ENCODE data around the gene CAMTA1. TPM values are rescaled to one million over a fixed set of nuclear protein-coding genes. Genes with fewer than 3 reads are reported as not detected.

The CAMTA1 gene
- total RNA-seq, 1 donor from 2014 or later, result 63.8 TPM

DNA sequence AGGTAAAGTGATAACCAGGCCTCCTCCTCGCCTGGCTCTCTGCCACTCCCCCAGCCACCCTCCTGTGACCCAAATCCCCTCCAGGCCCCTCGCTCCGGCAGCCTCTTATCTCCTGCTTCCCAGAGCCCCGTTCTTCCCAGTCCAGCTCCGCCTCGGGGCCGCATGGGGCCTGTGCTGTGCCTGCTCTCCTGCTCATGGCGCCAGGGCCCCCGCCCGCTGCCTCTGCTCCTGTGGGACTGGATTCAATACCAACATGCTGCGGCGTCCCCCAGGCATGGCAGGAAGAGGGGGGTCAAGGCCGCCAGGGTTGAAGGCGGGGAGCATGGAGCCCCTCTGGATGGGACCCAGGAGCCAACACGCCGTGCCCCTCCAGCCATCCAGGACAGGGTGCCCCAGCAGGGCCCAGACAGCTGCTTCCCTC is 772.8 kb downstream of the CAMTA1 start:
- H3K27ac Mint-ChIP-seq (ENCODE audit: unreplicated experiment), result no peak overlapping the region

DNA sequence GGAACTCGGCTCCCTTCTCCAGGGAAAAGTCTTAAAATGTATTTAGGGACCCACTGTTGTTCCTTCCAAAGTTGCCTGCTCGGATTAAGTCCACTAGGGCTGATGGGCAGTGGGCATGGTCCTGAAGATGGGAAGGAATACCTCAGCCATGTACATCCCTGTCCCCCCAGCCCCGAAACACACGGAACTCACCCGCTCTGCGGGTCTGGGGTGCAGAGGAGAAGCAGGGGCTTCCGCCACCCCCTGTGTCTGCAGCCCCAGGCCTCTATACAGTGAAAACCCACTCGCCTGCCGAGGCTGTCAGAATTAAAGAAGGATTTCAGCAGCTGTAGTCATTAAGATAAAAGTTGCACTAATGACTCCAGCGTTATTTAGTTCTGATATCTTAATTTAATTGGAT is 773.2 kb downstream of the CAMTA1 start:
- TF ChIP-seq, protein P1, sequence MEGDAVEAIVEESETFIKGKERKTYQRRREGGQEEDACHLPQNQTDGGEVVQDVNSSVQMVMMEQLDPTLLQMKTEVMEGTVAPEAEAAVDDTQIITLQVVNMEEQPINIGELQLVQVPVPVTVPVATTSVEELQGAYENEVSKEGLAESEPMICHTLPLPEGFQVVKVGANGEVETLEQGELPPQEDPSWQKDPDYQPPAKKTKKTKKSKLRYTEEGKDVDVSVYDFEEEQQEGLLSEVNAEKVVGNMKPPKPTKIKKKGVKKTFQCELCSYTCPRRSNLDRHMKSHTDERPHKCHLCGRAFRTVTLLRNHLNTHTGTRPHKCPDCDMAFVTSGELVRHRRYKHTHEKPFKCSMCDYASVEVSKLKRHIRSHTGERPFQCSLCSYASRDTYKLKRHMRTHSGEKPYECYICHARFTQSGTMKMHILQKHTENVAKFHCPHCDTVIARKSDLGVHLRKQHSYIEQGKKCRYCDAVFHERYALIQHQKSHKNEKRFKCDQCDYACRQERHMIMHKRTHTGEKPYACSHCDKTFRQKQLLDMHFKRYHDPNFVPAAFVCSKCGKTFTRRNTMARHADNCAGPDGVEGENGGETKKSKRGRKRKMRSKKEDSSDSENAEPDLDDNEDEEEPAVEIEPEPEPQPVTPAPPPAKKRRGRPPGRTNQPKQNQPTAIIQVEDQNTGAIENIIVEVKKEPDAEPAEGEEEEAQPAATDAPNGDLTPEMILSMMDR (IDR thresholded peaks at IDR 0.05), result no peak
- no peak overlapping the region for H3K4me3 Mint-ChIP-seq (ENCODE audit: unreplicated experiment)
- H3K27ac Mint-ChIP-seq (ENCODE audit: unreplicated experiment), result no peak overlapping the region
- H3K36me3 Mint-ChIP-seq (ENCODE audit: low read depth), result peaks cover 1% of the 10 kb centered on the region
- H3K9me3 Mint-ChIP-seq (ENCODE audit: low read depth), result peaks cover 6% of the 10 kb centered on the region
- peak; percentile 79 for DNase-seq (ENCODE audit: low spot score)
- H3K27me3 Mint-ChIP-seq (ENCODE audit: low read depth), result peaks cover 3% of the 10 kb centered on the region
- H3K4me1 Mint-ChIP-seq (ENCODE audit: low read depth), result peaks cover 8% of the 10 kb centered on the region

More for the DNA sequence above, 772.8 kb downstream of the CAMTA1 start:
- H3K9me3 Mint-ChIP-seq (ENCODE audit: low read depth), result peaks cover 6% of the 10 kb centered on the region
- TF ChIP-seq, protein P1 (IDR thresholded peaks at IDR 0.05), result no peak
- H3K4me3 Mint-ChIP-seq (ENCODE audit: unreplicated experiment), result no peak overlapping the region
- peaks cover 1% of the 10 kb centered on the region for H3K36me3 Mint-ChIP-seq (ENCODE audit: low read depth)
- H3K4me1 Mint-ChIP-seq (ENCODE audit: low read depth), result peaks cover 10% of the 10 kb centered on the region
- H3K27me3 Mint-ChIP-seq (ENCODE audit: low read depth), result peaks cover 3% of the 10 kb centered on the region
- DNase-seq (ENCODE audit: low spot score), result peak; percentile 85

DNA sequence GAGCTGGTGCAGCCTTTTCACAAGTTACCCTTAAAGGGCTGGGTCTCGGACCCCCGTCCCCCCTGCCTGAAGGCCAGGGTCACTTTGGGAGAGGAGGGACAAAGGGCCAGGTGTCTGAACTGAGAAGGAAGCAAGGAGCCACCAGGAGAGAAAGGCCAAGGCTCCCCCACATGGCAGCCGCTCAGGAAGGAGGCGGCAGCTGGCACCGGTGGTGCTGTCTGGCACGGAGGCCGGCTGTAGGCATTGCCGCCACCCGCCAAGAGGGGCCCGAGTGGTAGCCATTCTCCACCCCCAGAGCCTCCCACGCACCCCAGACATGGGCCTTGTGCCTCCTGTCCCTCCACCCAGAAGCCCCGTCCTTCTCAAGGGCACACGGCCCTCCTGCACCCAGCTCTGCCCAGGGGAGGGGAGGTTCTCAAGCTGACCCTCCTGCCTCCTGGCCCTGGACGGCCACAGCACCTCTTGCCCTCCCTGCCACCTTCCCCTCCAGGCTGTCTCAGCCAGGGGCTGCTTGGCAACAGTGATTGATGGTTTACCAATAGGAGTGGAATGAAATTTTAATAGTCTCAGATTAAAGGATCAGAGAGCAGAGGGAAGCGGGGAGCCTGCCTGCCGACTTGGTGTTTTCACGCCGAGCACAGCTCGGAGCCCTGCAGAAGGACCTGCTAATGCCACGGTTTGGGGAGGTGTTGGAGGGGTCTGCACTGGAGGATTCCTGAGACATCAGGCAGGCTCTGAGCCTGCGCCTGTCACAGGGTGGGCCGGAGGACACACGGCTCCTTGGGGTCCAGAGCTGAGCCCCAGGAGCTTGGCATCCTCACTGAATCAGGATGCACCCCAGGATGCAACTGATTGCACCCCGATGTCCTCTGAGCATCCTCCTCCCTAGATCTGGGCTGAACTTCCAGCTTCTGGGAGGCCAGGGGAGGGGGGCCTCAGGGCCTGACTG is 773.9 kb downstream of the CAMTA1 start:
- peaks cover 8% of the 10 kb centered on the region for H3K4me1 Mint-ChIP-seq (ENCODE audit: low read depth)
- H3K27me3 Mint-ChIP-seq (ENCODE audit: low read depth), result peaks cover 3% of the 10 kb centered on the region
- no peak overlapping the region for H3K4me3 Mint-ChIP-seq (ENCODE audit: unreplicated experiment)
- no peak overlapping the region for H3K27ac Mint-ChIP-seq (ENCODE audit: unreplicated experiment)
- H3K9me3 Mint-ChIP-seq (ENCODE audit: low read depth), result peaks cover 5% of the 10 kb centered on the region
- TF ChIP-seq, protein P1 (IDR thresholded peaks at IDR 0.05), result no peak
- DNase-seq (ENCODE audit: low spot score), result peak; percentile 88
- H3K36me3 Mint-ChIP-seq (ENCODE audit: low read depth), result peaks cover 1% of the 10 kb centered on the region

DNA sequence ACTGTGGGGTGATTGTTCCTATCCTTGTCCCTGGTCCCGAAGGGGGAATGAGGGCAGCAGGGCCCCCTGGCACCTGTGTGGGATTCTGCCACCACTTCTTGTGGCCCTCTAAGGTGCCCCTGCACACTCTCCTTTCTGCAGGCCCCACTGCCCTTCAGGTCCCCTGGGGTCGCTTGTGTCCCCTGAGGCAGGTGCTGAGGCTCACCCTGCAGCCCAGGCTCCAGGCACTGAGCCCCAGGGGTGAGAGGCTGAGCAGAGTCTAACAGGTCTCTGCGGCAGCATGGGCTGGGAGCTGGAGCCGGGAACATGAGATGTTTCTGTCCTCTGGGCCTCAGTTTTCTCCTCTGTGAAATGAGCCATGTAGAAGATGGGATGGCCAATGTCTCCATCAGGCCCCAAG is 774.9 kb downstream of the CAMTA1 start:
- peak; percentile 84 for DNase-seq (ENCODE audit: low spot score)

DNA sequence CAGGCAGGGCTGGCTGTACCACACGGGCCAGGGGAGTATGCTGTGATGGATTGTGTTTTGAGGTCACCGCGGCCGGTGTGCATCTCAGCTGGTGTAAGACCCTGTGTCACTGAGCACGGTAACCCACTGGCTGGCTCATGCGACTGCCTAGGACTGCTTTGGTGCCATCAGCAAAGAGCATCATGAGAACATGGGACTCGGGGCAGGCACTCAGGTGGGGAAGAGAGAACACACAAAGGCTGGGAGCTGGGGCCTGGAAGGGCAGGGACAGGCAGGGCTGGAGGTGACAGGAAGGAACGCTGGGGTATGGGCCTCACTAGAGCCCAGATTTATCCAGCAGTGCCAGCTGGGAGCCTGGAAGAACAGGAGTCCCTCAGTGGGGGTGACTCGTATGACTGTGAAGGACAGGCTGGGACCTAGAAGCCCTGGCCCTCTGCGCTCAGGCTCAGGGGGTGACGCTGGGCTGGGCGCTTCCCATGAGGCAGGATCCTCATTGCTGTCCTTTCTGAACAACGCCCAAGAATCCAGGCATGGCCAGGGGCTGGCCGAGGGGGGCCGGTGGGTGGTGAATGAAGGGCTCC is 775.4 kb downstream of the CAMTA1 start:
- Mint-ChIP-seq H3K36me3 (ENCODE audit: low read depth) (no peaks in the 10 kb centered on the region), H3K27ac (ENCODE audit: unreplicated experiment) (no peak overlapping the region), H3K4me3 (ENCODE audit: unreplicated experiment) (no peak overlapping the region), H3K9me3 (ENCODE audit: low read depth) (no peaks in the 10 kb centered on the region), H3K27me3 (ENCODE audit: low read depth) (no peaks in the 10 kb centered on the region), H3K4me1 (ENCODE audit: low read depth) (peaks cover 5% of the 10 kb centered on the region)
- TF ChIP-seq, protein P1 (IDR thresholded peaks at IDR 0.05), result no peak
- DNase-seq (ENCODE audit: low spot score), result peak; percentile 72

More for the DNA sequence above, 774.9 kb downstream of the CAMTA1 start:
- H3K9me3 Mint-ChIP-seq (ENCODE audit: low read depth), result no peaks in the 10 kb centered on the region
- no peaks in the 10 kb centered on the region for H3K27me3 Mint-ChIP-seq (ENCODE audit: low read depth)
- no peak overlapping the region for H3K4me3 Mint-ChIP-seq (ENCODE audit: unreplicated experiment)
- H3K36me3 Mint-ChIP-seq (ENCODE audit: low read depth), result no peaks in the 10 kb centered on the region
- peaks cover 5% of the 10 kb centered on the region for H3K4me1 Mint-ChIP-seq (ENCODE audit: low read depth)
- TF ChIP-seq, protein P1 (IDR thresholded peaks at IDR 0.05), result no peak
- H3K27ac Mint-ChIP-seq (ENCODE audit: unreplicated experiment), result no peak overlapping the region
